GM18873 (cell line): ENCODE results near the gene C6orf120.
A peak's percentile ranks its signal among the peaks of the same experiment; 100 is the strongest.

Experiments used
- ATAC-seq: cut with Tn5 transposase; IDR thresholded peaks from one replicate; pipeline ENCODE4 v1.9.1; 2021; ENCODE audit warnings: mild to moderate bottlenecking, moderate library complexity, moderate number of reproducible peaks; ENCODE audit not compliant: unreplicated experiment, low FRiP score

The C6orf120 gene

GRCh38 chr6:169723991-169724493, 22.1 kb downstream of the C6orf120 start:
- ATAC-seq: peak; percentile 20

GRCh38 chr6:169724494-169725124, 22.7 kb downstream of the C6orf120 start, which contains the start of gene PHF10:
PHF10 (minus strand) TSS chr6:169724500; CDS start chr6:169723931, 569 bp downstream.
- ATAC-seq: peak; percentile 27

GRCh38 chr6:169725125-169726048, 23.5 kb downstream of the C6orf120 start:
- ATAC-seq: no peak

GRCh38 chr6:169726049-169726400, 24.1 kb downstream of the C6orf120 start:
- ATAC-seq: no peak

GRCh38 chr6:169726963-169727362, 25.0 kb downstream of the C6orf120 start:
- ATAC-seq: no peak

- no peak for ATAC-seq
Observed at GRCh38 chr6:169729961-169730360, 28.0 kb downstream of the C6orf120 start.

GRCh38 chr6:169738204-169738975, 36.5 kb downstream of the C6orf120 start:
- no peak for ATAC-seq

- ATAC-seq: no peak
Observed at GRCh38 chr6:169738976-169739529, 37.1 kb downstream of the C6orf120 start.

- no peak for ATAC-seq
Observed at GRCh38 chr6:169741344-169741743, 39.4 kb downstream of the C6orf120 start.

GRCh38 chr6:169745405-169745804, 43.5 kb downstream of the C6orf120 start:
- no peak for ATAC-seq

- no peak for ATAC-seq
Observed at GRCh38 chr6:169746556-169746955, 44.6 kb downstream of the C6orf120 start.

GRCh38 chr6:169751242-169752073, 49.5 kb downstream of the C6orf120 start, which contains the start of the genes DYNLT2 and ERMARD:
DYNLT2 (minus strand) TSS chr6:169751572; CDS start chr6:169751458, 114 bp downstream.
ERMARD (plus strand) TSS chr6:169751622; CDS start chr6:169751658, 36 bp downstream.
- peak; percentile 91 for ATAC-seq

GRCh38 chr6:169752074-169752623, 50.2 kb downstream of the C6orf120 start:
- ATAC-seq: no peak
